Liver (tissue), 3 donors: Measurements from ENCODE around the gene CAPS.

Experiments used
- EGR1 ChIP-seq, 2 donors: IDR thresholded peaks; 2 replicates each; pipeline ENCODE4 v1.6.1; 2016 to 2018; ENCODE audit warnings: antibody characterized with exemption in 2 of 2, low read depth in 2 of 2
- FOXA1 ChIP-seq: IDR thresholded peaks from 2 replicates; pipeline ENCODE4 v1.6.1; 2016; ENCODE audit warnings: antibody characterized with exemption
- GABPA ChIP-seq, 2 donors: IDR thresholded peaks in 1 of 2; conservative IDR thresholded peaks in 1 of 2; 2 replicates each; pipeline ENCODE4 v1.6.1; 2016; ENCODE audit warnings: antibody characterized with exemption in 2 of 2, mild to moderate bottlenecking in 1 of 2, moderate library complexity in 1 of 2
- HNF4A ChIP-seq, 2 donors: conservative IDR thresholded peaks; 2 replicates each; pipeline ENCODE4 v1.6.1; 2016; ENCODE audit warnings: antibody characterized with exemption in 2 of 2, mild to moderate bottlenecking in 2 of 2
- HNF4G ChIP-seq: IDR thresholded peaks from 2 replicates; pipeline ENCODE4 v1.6.1; 2016; ENCODE audit warnings: antibody characterized with exemption
- JUND ChIP-seq, 2 donors: IDR thresholded peaks; 2 replicates each; pipeline ENCODE4 v1.6.1; 2016; ENCODE audit warnings: antibody characterized with exemption in 2 of 2
- RAD21 ChIP-seq, 2 donors: IDR thresholded peaks; 2 replicates each; pipeline ENCODE4 v1.6.1; 2016; ENCODE audit warnings: antibody characterized with exemption in 2 of 2, mild to moderate bottlenecking in 2 of 2
- TAF1 ChIP-seq: conservative IDR thresholded peaks from 2 replicates; pipeline ENCODE4 v1.6.1; 2016; ENCODE audit warnings: antibody characterized with exemption, mild to moderate bottlenecking
- YY1 ChIP-seq: IDR thresholded peaks from 2 replicates; pipeline ENCODE4 v1.6.1; 2016; ENCODE audit warnings: antibody characterized with exemption, mild to moderate bottlenecking
- TF ChIP-seq, protein P1 (sequence below): fragments of 150-350 bp; IDR thresholded peaks from 2 replicates; pipeline ENCODE4 v1.5.1; 2017; ENCODE audit warnings: improper control_type of control experiment, low read depth, low read length; ENCODE audit not compliant: missing input control
- TF ChIP-seq, protein P2 (sequence below): IDR thresholded peaks from 2 replicates; pipeline ENCODE4 v1.6.1; 2016; ENCODE audit warnings: antibody characterized with exemption
- TF ChIP-seq, protein P3 (sequence below): IDR thresholded peaks from 2 replicates; pipeline ENCODE4 v1.6.1; 2016; ENCODE audit warnings: antibody characterized with exemption, mild to moderate bottlenecking
- donor health status: healthy.
- donor health status: healthy.

DNA sequence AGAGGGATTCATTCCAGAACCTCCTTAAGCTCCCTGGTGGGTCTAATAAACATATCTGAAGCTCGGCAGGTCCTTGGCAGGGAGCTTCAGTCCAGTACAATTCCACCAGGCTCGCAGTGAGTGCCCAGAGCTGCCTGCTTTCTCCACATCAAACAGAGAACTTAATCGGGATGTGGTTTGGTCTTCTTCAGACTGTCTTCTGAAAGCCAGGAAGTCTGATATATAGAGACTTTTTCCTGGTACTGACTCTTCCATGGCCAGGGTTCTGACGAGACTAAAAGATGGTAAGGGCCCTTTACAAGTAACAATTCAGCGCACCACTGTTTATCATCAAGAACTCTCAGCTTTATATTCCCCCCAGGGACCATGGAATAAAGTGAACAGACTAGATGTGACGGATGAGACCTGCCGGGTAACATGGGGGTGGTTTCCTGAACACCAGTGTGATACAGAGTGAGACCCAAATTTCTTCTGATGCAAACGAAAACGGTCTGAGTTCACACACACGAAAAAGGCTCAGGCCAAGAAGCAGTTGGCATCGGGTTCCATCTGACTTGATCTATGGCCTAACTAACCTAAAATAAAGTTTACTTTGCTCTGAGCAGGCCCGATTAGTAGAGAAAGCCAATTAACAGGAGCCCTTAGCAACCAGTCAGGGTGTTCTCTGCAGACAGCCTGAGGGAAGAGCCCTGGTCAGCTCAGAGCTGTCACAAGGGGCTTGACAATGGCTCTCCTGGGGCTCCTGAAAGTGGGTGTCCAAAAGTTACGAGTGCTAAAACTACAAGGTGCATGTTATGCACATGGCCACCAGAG is 34.9 kb downstream of the CAPS start:
- no peak for TF ChIP-seq FOXA1
- TF ChIP-seq, protein P1, sequence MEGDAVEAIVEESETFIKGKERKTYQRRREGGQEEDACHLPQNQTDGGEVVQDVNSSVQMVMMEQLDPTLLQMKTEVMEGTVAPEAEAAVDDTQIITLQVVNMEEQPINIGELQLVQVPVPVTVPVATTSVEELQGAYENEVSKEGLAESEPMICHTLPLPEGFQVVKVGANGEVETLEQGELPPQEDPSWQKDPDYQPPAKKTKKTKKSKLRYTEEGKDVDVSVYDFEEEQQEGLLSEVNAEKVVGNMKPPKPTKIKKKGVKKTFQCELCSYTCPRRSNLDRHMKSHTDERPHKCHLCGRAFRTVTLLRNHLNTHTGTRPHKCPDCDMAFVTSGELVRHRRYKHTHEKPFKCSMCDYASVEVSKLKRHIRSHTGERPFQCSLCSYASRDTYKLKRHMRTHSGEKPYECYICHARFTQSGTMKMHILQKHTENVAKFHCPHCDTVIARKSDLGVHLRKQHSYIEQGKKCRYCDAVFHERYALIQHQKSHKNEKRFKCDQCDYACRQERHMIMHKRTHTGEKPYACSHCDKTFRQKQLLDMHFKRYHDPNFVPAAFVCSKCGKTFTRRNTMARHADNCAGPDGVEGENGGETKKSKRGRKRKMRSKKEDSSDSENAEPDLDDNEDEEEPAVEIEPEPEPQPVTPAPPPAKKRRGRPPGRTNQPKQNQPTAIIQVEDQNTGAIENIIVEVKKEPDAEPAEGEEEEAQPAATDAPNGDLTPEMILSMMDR: no peak
- TF ChIP-seq, protein P2, sequence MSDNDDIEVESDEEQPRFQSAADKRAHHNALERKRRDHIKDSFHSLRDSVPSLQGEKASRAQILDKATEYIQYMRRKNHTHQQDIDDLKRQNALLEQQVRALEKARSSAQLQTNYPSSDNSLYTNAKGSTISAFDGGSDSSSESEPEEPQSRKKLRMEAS: no peak
- no peak for TF ChIP-seq JUND (IDR thresholded peaks at IDR 0.05)
- TF ChIP-seq HNF4G: no peak
- no peak for TF ChIP-seq GABPA (IDR thresholded peaks at IDR 0.05 in 1 of 2, conservative IDR thresholded peaks at IDR 0.05 in 1 of 2)
- TF ChIP-seq EGR1 (IDR thresholded peaks at IDR 0.05; ENCODE audit: low read depth in 2 of 2): no peak
- peak in 1 of 2 donors; percentile 19 for TF ChIP-seq HNF4A (conservative IDR thresholded peaks at IDR 0.05)
- no peak for TF ChIP-seq TAF1
- TF ChIP-seq, protein P3, sequence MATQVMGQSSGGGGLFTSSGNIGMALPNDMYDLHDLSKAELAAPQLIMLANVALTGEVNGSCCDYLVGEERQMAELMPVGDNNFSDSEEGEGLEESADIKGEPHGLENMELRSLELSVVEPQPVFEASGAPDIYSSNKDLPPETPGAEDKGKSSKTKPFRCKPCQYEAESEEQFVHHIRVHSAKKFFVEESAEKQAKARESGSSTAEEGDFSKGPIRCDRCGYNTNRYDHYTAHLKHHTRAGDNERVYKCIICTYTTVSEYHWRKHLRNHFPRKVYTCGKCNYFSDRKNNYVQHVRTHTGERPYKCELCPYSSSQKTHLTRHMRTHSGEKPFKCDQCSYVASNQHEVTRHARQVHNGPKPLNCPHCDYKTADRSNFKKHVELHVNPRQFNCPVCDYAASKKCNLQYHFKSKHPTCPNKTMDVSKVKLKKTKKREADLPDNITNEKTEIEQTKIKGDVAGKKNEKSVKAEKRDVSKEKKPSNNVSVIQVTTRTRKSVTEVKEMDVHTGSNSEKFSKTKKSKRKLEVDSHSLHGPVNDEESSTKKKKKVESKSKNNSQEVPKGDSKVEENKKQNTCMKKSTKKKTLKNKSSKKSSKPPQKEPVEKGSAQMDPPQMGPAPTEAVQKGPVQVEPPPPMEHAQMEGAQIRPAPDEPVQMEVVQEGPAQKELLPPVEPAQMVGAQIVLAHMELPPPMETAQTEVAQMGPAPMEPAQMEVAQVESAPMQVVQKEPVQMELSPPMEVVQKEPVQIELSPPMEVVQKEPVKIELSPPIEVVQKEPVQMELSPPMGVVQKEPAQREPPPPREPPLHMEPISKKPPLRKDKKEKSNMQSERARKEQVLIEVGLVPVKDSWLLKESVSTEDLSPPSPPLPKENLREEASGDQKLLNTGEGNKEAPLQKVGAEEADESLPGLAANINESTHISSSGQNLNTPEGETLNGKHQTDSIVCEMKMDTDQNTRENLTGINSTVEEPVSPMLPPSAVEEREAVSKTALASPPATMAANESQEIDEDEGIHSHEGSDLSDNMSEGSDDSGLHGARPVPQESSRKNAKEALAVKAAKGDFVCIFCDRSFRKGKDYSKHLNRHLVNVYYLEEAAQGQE: no peak
- TF ChIP-seq YY1: no peak
- TF ChIP-seq RAD21 (IDR thresholded peaks at IDR 0.05): no peak
